Tibial nerve (tissue), 4 donors: ENCODE data around the gene SPPL2C. TPM values are rescaled to one million over a fixed set of nuclear protein-coding genes. Genes with fewer than 3 reads are reported as not detected.

ENCODE experiments used
- DNase-seq, 2 donors: peaks; one replicate each; pipeline ENCODE4 v3.0.0-alpha.2; 2019; ENCODE audit warnings: low spot score in 2 of 2
- H3K27ac ChIP-seq, 4 donors: fragments of 200-600 bp; sonication (generic) in 3 of 4; one replicate each; pipeline ENCODE4 v1.5.1; 2017 to 2019; ENCODE audit warnings: mild to moderate bottlenecking in 1 of 4
- H3K27me3 ChIP-seq, 2 donors: fragments of 200-600 bp; sonication (generic) in 1 of 2; one replicate each; pipeline versions ENCODE4 v1.5.1 to v1.6.0; 2017 to 2019
- H3K36me3 ChIP-seq, 3 donors: fragments of 200-600 bp; sonication (generic); one replicate each; pipeline ENCODE4 v1.5.1; 2018 to 2019
- H3K4me1 ChIP-seq, 4 donors: fragments of 200-600 bp; sonication (generic) in 3 of 4; one replicate each; pipeline ENCODE4 v1.5.1; 2017 to 2019
- H3K4me3 ChIP-seq, 4 donors: fragments of 200-600 bp; sonication (generic) in 3 of 4; one replicate each; pipeline ENCODE4 v1.5.1; 2017 to 2019; ENCODE audit warnings: mild to moderate bottlenecking in 1 of 4, moderate library complexity in 1 of 4
- H3K9me3 ChIP-seq, 4 donors: fragments of 200-600 bp; sonication (generic) in 3 of 4; one replicate each; pipeline ENCODE4 v1.5.1; 2017 to 2019
- EP300 ChIP-seq, 2 donors: sonication (generic); formaldehyde crosslinking; IDR thresholded peaks; one replicate each; pipeline ENCODE4 v1.6.1; 2017; ENCODE audit warnings: antibody characterized with exemption in 2 of 2, mild to moderate bottlenecking in 1 of 2
- POLR2A ChIP-seq, 2 donors: fragments of 450-650 bp; IDR thresholded peaks; one replicate each; pipeline ENCODE4 v1.6.1; 2017; ENCODE audit warnings: antibody characterized with exemption in 2 of 2, mild to moderate bottlenecking in 2 of 2, moderate library complexity in 2 of 2
- WGBS, 2 donors: methylation state at CpG; one replicate each; pipeline ENCODE4 v1.1.5; 2018; 5-methylcytosine and 5-hydroxymethylcytosine counted together
- total RNA-seq, 4 donors: library from RNA; depleted of rRNA; stranded (reverse); fragments of >200 nt; gene quantifications; one replicate each; pipeline ENCODE4 v1.1.0, GENCODE V29; 2016
- TF ChIP-seq, protein P1 (sequence below), 5 experiments: fragments of 200-600 bp in 3 of 5; fragments of 450-650 bp in 2 of 5; sonication (generic) in 3 of 5; IDR thresholded peaks; one replicate each; pipeline ENCODE4 v1.5.1; 2016 to 2019; ENCODE audit warnings: antibody characterized with exemption in 5 of 5, mild to moderate bottlenecking in 3 of 5, moderate library complexity in 2 of 5

Gene SPPL2C
- total RNA-seq, 4 donors from 2014 or later: not detected

- H3K4me3 ChIP-seq: no peak overlapping the region
- peaks cover 0 to 57% of the 10 kb centered on the region in 2 donors for H3K27me3 ChIP-seq
- 23 to 24% methylated on average over 12 of the region's 12 CpGs for WGBS, 2 donors
- no peaks in the 10 kb centered on the region for H3K9me3 ChIP-seq
- peak; percentile 62 to 85 for DNase-seq
- TF ChIP-seq EP300 (IDR thresholded peaks at IDR 0.05) (no peak), POLR2A (IDR thresholded peaks at IDR 0.05) (no peak)
- TF ChIP-seq, protein P1, sequence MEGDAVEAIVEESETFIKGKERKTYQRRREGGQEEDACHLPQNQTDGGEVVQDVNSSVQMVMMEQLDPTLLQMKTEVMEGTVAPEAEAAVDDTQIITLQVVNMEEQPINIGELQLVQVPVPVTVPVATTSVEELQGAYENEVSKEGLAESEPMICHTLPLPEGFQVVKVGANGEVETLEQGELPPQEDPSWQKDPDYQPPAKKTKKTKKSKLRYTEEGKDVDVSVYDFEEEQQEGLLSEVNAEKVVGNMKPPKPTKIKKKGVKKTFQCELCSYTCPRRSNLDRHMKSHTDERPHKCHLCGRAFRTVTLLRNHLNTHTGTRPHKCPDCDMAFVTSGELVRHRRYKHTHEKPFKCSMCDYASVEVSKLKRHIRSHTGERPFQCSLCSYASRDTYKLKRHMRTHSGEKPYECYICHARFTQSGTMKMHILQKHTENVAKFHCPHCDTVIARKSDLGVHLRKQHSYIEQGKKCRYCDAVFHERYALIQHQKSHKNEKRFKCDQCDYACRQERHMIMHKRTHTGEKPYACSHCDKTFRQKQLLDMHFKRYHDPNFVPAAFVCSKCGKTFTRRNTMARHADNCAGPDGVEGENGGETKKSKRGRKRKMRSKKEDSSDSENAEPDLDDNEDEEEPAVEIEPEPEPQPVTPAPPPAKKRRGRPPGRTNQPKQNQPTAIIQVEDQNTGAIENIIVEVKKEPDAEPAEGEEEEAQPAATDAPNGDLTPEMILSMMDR (IDR thresholded peaks at IDR 0.05): peak; percentile 56 to 92 (median 85)
- no peak overlapping the region for H3K27ac ChIP-seq
- H3K36me3 ChIP-seq: no peaks in the 10 kb centered on the region
- H3K4me1 ChIP-seq: peaks cover 0 to 3% (median 0%) of the 10 kb centered on the region in 4 donors
These were observed 8.0 kb downstream of the SPPL2C start for GRCh38 chr17:45852535-45853297.

DNA sequence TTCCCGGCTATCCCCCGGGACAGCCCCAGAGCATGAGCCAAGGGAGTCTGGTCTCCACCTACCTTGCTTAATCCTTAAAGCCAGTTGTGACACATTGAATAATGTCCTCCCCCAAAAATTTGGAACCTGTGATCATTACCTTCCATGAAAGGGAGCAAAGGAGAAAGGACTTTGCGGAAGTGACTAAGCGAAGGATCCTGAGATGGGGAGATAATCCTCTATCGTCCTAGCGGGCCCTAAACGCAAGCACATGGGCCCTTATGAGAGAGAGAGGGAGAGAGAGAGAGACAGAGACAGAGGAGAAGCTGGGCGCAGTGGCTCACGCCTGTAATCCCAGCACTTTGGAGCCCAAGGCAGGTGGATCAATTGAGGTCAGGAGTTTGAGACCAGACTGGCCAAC is 9.5 kb downstream of the SPPL2C start:
- Histone ChIP-seq H3K36me3 (no peaks in the 10 kb centered on the region), H3K4me1 (peaks cover 0 to 3% (median 0%) of the 10 kb centered on the region in 4 donors), H3K27me3 (peaks cover 0 to 67% of the 10 kb centered on the region in 2 donors), H3K9me3 (no peaks in the 10 kb centered on the region), H3K4me3 (no peak overlapping the region), H3K27ac (no peak overlapping the region)
- no peak for TF ChIP-seq EP300 (IDR thresholded peaks at IDR 0.05)
- no peak for TF ChIP-seq POLR2A (IDR thresholded peaks at IDR 0.05)
- TF ChIP-seq, protein P1 (IDR thresholded peaks at IDR 0.05): no peak
- DNase-seq: no peak
- 78 to 80% methylated on average over 9 of the region's 9 CpGs for WGBS, 2 donors

- 50 to 57% methylated on average over 2 of the region's 2 CpGs for WGBS, 2 donors
- no peaks in the 10 kb centered on the region for H3K36me3 ChIP-seq
- TF ChIP-seq POLR2A (IDR thresholded peaks at IDR 0.05) (no peak), EP300 (IDR thresholded peaks at IDR 0.05) (no peak)
- TF ChIP-seq, protein P1 (IDR thresholded peaks at IDR 0.05): no peak
- no peak for DNase-seq
- no peak overlapping the region for H3K4me3 ChIP-seq
- H3K27me3 ChIP-seq: peaks cover 0 to 60% of the 10 kb centered on the region in 2 donors
- no peaks in the 10 kb centered on the region for H3K9me3 ChIP-seq
- no peak overlapping the region for H3K27ac ChIP-seq
- H3K4me1 ChIP-seq: peaks cover 0 to 3% (median 0%) of the 10 kb centered on the region in 4 donors
These were observed 11.1 kb downstream of the SPPL2C start for GRCh38 chr17:45855691-45856336.

- WGBS, 2 donors: 29 to 31% methylated on average over 10 of the region's 10 CpGs
- DNase-seq: peak in 1 of 2 donors; percentile 5
- Histone ChIP-seq H3K9me3 (peaks cover 0 to 4% (median 0%) of the 10 kb centered on the region in 4 donors), H3K36me3 (no peaks in the 10 kb centered on the region), H3K27ac (no peak overlapping the region), H3K4me3 (no peak overlapping the region), H3K27me3 (peaks cover 0 to 44% of the 10 kb centered on the region in 2 donors), H3K4me1 (no peaks in the 10 kb centered on the region)
- TF ChIP-seq POLR2A (IDR thresholded peaks at IDR 0.05) (no peak), EP300 (IDR thresholded peaks at IDR 0.05) (no peak)
- TF ChIP-seq, protein P1 (IDR thresholded peaks at IDR 0.05): no peak
These were observed 13.5 kb downstream of the SPPL2C start for GRCh38 chr17:45857977-45858708.
